ENCODE data around the gene NFIL3. TPM values are rescaled to one million over a fixed set of nuclear protein-coding genes. Genes with fewer than 3 reads are reported as not detected.

The NFIL3 gene
- total RNA-seq, 4 donors from 2014 or later, result 16.6 to 116 (median 27.9) TPM

DNA sequence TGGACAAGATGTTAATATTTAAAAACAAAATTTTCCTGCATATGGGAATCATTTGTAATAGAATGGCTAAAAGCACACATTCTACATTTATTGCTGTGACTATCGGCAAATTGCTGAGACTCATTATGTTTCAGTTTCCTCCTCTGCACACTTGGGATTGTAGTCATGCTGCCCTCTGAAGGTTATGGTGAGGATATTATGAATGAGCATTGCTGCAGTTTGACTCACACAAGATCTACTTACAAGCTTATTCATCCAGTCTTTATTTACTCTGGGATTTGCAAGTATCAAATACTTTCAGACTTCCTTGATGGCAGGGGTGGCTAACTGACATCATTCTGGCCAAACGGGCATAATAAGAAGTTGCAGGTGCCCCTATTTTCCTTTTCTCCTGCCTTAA is 9.5 kb upstream of the NFIL3 start:
- H3K27ac ChIP-seq (replicated peaks in 1 of 4), result no peak overlapping the region
- H3K27me3 ChIP-seq, result no peaks in the 10 kb centered on the region
- H3K36me3 ChIP-seq, result no peaks in the 10 kb centered on the region
- no peak overlapping the region for H3K4me3 ChIP-seq
- H3K9me3 ChIP-seq, result no peaks in the 10 kb centered on the region
- intact Hi-C loops (cut with DNase I), result loop anchor here (2.0 to 10.0 kb wide), 3 partner anchors 252 to 518 kb away; no protein-coding TSS in a partner anchor
- peaks cover 0 to 9% (median 3%) of the 10 kb centered on the region in 4 donors for H3K4me1 ChIP-seq
- no peak for TF ChIP-seq POLR2AphosphoS5 (IDR thresholded peaks at IDR 0.05)
- TF ChIP-seq, protein P1, sequence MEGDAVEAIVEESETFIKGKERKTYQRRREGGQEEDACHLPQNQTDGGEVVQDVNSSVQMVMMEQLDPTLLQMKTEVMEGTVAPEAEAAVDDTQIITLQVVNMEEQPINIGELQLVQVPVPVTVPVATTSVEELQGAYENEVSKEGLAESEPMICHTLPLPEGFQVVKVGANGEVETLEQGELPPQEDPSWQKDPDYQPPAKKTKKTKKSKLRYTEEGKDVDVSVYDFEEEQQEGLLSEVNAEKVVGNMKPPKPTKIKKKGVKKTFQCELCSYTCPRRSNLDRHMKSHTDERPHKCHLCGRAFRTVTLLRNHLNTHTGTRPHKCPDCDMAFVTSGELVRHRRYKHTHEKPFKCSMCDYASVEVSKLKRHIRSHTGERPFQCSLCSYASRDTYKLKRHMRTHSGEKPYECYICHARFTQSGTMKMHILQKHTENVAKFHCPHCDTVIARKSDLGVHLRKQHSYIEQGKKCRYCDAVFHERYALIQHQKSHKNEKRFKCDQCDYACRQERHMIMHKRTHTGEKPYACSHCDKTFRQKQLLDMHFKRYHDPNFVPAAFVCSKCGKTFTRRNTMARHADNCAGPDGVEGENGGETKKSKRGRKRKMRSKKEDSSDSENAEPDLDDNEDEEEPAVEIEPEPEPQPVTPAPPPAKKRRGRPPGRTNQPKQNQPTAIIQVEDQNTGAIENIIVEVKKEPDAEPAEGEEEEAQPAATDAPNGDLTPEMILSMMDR (IDR thresholded peaks at IDR 0.05), result peak; percentile 51 to 62 (median 60)
- no peak for DNase-seq (ENCODE audit: extremely low spot score)
- WGBS, result 9% methylated on average over 2 of the region's 2 CpGs

DNA sequence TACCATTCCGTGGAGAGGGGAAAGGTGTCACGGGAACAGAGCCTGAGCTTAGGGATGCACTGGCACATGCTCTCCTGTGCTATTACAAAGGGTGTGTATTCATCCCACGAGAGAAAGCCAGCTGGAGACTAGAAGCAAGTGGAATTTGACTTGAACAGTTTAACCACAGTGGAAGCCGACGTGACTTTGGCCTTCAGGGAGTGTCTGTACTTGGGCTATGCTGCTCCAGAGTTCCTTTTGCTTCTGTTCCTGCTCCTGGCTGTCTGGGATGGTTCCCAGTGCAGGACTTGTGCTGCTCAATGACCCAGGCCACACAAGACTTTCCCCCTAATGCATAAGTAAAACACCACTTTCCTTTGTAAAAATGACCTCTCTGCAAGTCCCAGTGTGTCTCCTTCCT is 7.9 kb upstream of the NFIL3 start:
- Histone ChIP-seq H3K36me3 (no peaks in the 10 kb centered on the region), H3K4me3 (no peak overlapping the region), H3K9me3 (no peaks in the 10 kb centered on the region), H3K27me3 (no peaks in the 10 kb centered on the region), H3K4me1 (peaks cover 0 to 10% (median 3%) of the 10 kb centered on the region in 4 donors), H3K27ac (replicated peaks in 1 of 4) (no peak overlapping the region)
- WGBS, result 89% methylated on average over 5 of the region's 5 CpGs
- TF ChIP-seq EP300 (IDR thresholded peaks at IDR 0.05) (no peak), POLR2A (IDR thresholded peaks at IDR 0.05; ENCODE audit: low read depth) (no peak), POLR2AphosphoS5 (IDR thresholded peaks at IDR 0.05) (no peak)
- TF ChIP-seq, protein P1 (IDR thresholded peaks at IDR 0.05), result no peak
- intact Hi-C loops (cut with DNase I), result loop anchor here (5.0 to 10.0 kb wide), 2 partner anchors 253 to 344 kb away; no protein-coding TSS in a partner anchor
- no peak for DNase-seq (ENCODE audit: extremely low spot score)

DNA sequence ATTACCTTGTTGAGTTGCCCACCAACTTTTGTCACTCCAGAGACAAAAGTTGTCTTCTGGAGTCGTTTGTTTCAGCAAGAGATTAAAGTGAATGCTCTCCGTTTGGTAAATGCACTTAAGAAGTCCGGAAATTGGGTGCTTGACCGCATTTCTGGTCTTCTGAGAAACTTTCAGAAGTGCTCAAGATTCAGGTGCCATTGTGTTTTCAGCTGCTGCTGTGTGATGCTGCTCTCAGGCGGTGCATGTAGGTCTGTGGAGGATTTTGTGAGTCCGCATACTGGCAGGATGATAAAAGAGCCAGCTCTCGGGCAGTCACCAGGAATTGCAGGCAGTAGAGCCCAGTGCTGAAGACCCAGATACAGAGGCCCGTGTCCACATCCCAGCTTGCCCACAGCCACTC is 5.9 kb upstream of the NFIL3 start:
- H3K9me3 ChIP-seq, result no peaks in the 10 kb centered on the region
- DNase-seq (ENCODE audit: extremely low spot score), result no peak
- H3K27me3 ChIP-seq, result no peaks in the 10 kb centered on the region
- no peak for TF ChIP-seq POLR2A (IDR thresholded peaks at IDR 0.05; ENCODE audit: low read depth)
- no peak for TF ChIP-seq EP300 (IDR thresholded peaks at IDR 0.05)
- no peak for TF ChIP-seq POLR2AphosphoS5 (IDR thresholded peaks at IDR 0.05)
- TF ChIP-seq, protein P1 (IDR thresholded peaks at IDR 0.05), result no peak
- no peaks in the 10 kb centered on the region for H3K36me3 ChIP-seq
- intact Hi-C loops (cut with DNase I), result loop anchor here (5.0 kb wide), 2 partner anchors 127 to 392 kb away; no protein-coding TSS in a partner anchor
- H3K4me3 ChIP-seq, result no peak overlapping the region
- H3K27ac ChIP-seq (replicated peaks in 1 of 4), result peak overlapping the region in 2 of 4 donors; percentile 40 to 41
- H3K4me1 ChIP-seq, result peaks cover 0 to 25% (median 14%) of the 10 kb centered on the region in 4 donors
- 92% methylated on average over 6 of the region's 8 CpGs for WGBS

- no peak for DNase-seq (ENCODE audit: extremely low spot score)
- 39% methylated on average over 5 of the region's 5 CpGs for WGBS
- no peaks in the 10 kb centered on the region for H3K27me3 ChIP-seq
- peaks cover 0 to 26% (median 14%) of the 10 kb centered on the region in 4 donors for H3K4me1 ChIP-seq
- no peaks in the 10 kb centered on the region for H3K36me3 ChIP-seq
- intact Hi-C loops (cut with DNase I), result loop anchor here (5.0 kb wide), 2 partner anchors 127 to 392 kb away; no protein-coding TSS in a partner anchor
- H3K4me3 ChIP-seq, result no peak overlapping the region
- H3K9me3 ChIP-seq, result no peaks in the 10 kb centered on the region
- peak overlapping the region in 2 of 4 donors; percentile 41 to 49 for H3K27ac ChIP-seq (replicated peaks in 1 of 4)
- TF ChIP-seq POLR2AphosphoS5 (IDR thresholded peaks at IDR 0.05), result peak; percentile 18 to 53
- TF ChIP-seq, protein P1 (IDR thresholded peaks at IDR 0.05), result no peak
These were observed 5.3 kb upstream of the NFIL3 start for GRCh38 chr9:91428927-91429351.

DNA sequence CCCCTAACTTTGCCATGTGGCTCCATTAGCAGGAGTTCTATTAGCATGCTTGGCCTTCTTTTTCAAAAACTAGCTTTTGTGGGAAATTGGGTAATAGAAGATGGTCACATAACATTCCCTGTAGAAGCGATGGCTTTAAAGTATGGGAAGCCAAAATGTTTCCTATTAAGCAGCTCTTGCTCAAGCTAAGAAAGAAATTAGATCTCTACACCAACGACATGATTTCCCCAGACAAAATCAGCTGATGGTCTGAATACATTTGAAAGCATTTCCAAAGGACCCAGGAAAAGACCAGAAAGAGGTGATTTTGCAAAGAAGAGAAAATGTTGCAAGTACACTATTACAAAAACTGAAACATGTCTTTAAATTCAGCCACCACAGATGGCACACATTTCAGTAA is 4.8 kb upstream of the NFIL3 start:
- no peaks in the 10 kb centered on the region for H3K9me3 ChIP-seq
- no peak overlapping the region for H3K4me3 ChIP-seq
- WGBS, result 71% methylated on average over 2 of the region's 2 CpGs
- peaks cover 0 to 26% (median 14%) of the 10 kb centered on the region in 4 donors for H3K4me1 ChIP-seq
- DNase-seq (ENCODE audit: extremely low spot score), result no peak
- peak overlapping the region in 2 of 4 donors; percentile 31 to 49 for H3K27ac ChIP-seq (replicated peaks in 1 of 4)
- H3K27me3 ChIP-seq, result no peaks in the 10 kb centered on the region
- intact Hi-C loops (cut with DNase I), result loop anchor here (5.0 kb wide), 2 partner anchors 126 to 391 kb away; no protein-coding TSS in a partner anchor
- no peaks in the 10 kb centered on the region for H3K36me3 ChIP-seq
- TF ChIP-seq POLR2AphosphoS5 (IDR thresholded peaks at IDR 0.05), result no peak
- no peak for TF ChIP-seq EP300 (IDR thresholded peaks at IDR 0.05)
- TF ChIP-seq POLR2A (IDR thresholded peaks at IDR 0.05; ENCODE audit: low read depth), result no peak
- TF ChIP-seq, protein P1 (IDR thresholded peaks at IDR 0.05), result no peak

All from esophagus muscularis mucosa (tissue), 4 donors.